B cell (primary cell): ENCODE results near the gene MSH2. TPM values are rescaled to one million over a fixed set of nuclear protein-coding genes. Genes with fewer than 3 reads are reported as not detected.

Experiments
- ATAC-seq: fragments of 200-7000 bp; cut with Tn5 transposase; one replicate; pipeline ENCODE4 v1.10.0; 2021; ENCODE audit warnings: low read depth, mild to moderate bottlenecking, moderate number of reproducible peaks, moderate library complexity
- CTCF ChIA-PET: fragments of 350-600 bp; sonication (Branson Sonifier 250); formaldehyde crosslinking; loops from one replicate; lab custom pipeline; 2021; ENCODE audit warnings: antibody characterized with exemption, inconsistent platforms; lab: Charles Lee
- POLR2A ChIA-PET: fragments of 350-600 bp; sonication (Branson Sonifier 250); formaldehyde crosslinking; loops from one replicate; lab custom pipeline; 2021; ENCODE audit warnings: antibody characterized with exemption; lab: Charles Lee
- DNase-seq: peaks from one replicate; pipeline ENCODE4 v3.0.0; 2013
- H2AFZ ChIP-seq: 2 replicates; pipeline ENCODE4 v1.6.1; 2012; ENCODE audit warnings: mild to moderate bottlenecking, low read depth, low read length; ENCODE audit not compliant: insufficient read depth, poor library complexity, severe bottlenecking
- H3K27ac ChIP-seq, 2 donors: 1 replicate in 1 of 2; 2 replicates in 1 of 2; pipeline ENCODE4 v1.5.1; 2012 to 2013; ENCODE audit warnings: low read length in 2 of 2, mild to moderate bottlenecking in 2 of 2, moderate library complexity in 1 of 2
- H3K27me3 ChIP-seq, 4 experiments: fragments of 200-600 bp in 1 of 4; sonication (generic) in 1 of 4; replicated peaks in 1 of 4; 1 replicate in 2 of 4; 2 replicates in 2 of 4; pipeline versions ENCODE4 v1.6.1 to v1.7.0; 2013 to 2016; ENCODE audit warnings: low read length in 3 of 4, mild to moderate bottlenecking in 2 of 4, mixed read lengths in 1 of 4, moderate library complexity in 1 of 4; ENCODE audit not compliant: insufficient read depth in 4 of 4, control insufficient read depth in 3 of 4; ENCODE audit errors: control extremely low read depth in 1 of 4
- H3K36me3 ChIP-seq, 2 experiments: replicated peaks in 1 of 2; 1 replicate in 1 of 2; 2 replicates in 1 of 2; pipeline versions ENCODE4 v1.6.1 to v1.7.1; 2013; ENCODE audit warnings: low read length in 1 of 2; ENCODE audit not compliant: insufficient read depth in 2 of 2, control insufficient read depth in 1 of 2; ENCODE audit errors: control extremely low read depth in 1 of 2, extremely low read depth in 1 of 2
- H3K4me1 ChIP-seq, 2 donors: fragments of 200-600 bp in 1 of 2; sonication (generic) in 1 of 2; 1 replicate in 1 of 2; 2 replicates in 1 of 2; pipeline versions ENCODE4 v1.5.1 to v1.6.1; 2013 to 2017; ENCODE audit warnings: low read length in 2 of 2; ENCODE audit not compliant: control insufficient read depth in 2 of 2, insufficient read depth in 2 of 2
- H3K4me2 ChIP-seq: replicated peaks from 2 replicates; pipeline ENCODE3; 2012; ENCODE audit warnings: mild to moderate bottlenecking, low read depth, low read length; ENCODE audit not compliant: poor library complexity, severe bottlenecking
- H3K4me3 ChIP-seq, 5 experiments: fragments of 200-600 bp in 1 of 5; sonication (generic) in 1 of 5; 1 replicate in 3 of 5; 2 replicates in 2 of 5; pipeline versions ENCODE4 v1.5.1 to v1.7.0; 2011 to 2016; ENCODE audit warnings: low read length in 4 of 5, mild to moderate bottlenecking in 4 of 5, low read depth in 2 of 5, control low read depth in 1 of 5, moderate library complexity in 1 of 5; ENCODE audit not compliant: insufficient read depth in 1 of 5; ENCODE audit errors: control extremely low read depth in 1 of 5, extremely low read depth in 1 of 5
- H3K79me2 ChIP-seq: fragments of 200-600 bp; sonication (generic); one replicate; pipeline ENCODE4 v1.6.0; 2016; ENCODE audit warnings: low read length; ENCODE audit not compliant: control insufficient read depth, insufficient read depth
- H3K9ac ChIP-seq: fragments of 200-600 bp; sonication (generic); 2 replicates; pipeline ENCODE4 v1.6.1; 2017; ENCODE audit warnings: mild to moderate bottlenecking, low read length, moderate library complexity
- H3K9me3 ChIP-seq, 3 donors: one replicate each; pipeline versions ENCODE4 v1.6.1 to v1.7.1; 2013; ENCODE audit warnings: low read length in 2 of 3; ENCODE audit not compliant: control insufficient read depth in 2 of 3, insufficient read depth in 1 of 3; ENCODE audit errors: control extremely low read depth in 1 of 3
- H4K20me1 ChIP-seq: 2 replicates; pipeline ENCODE4 v1.6.0; 2012; ENCODE audit warnings: mild to moderate bottlenecking, low read length; ENCODE audit not compliant: insufficient read depth, control insufficient read depth, poor library complexity, severe bottlenecking
- H3K27ac Mint-ChIP-seq: one replicate; pipeline ENCODE4 v1.8.0; 2021; ENCODE audit warnings: mixed read lengths
- H3K27me3 Mint-ChIP-seq: one replicate; pipeline ENCODE4 v1.8.0; 2021; ENCODE audit warnings: mixed read lengths
- H3K4me1 Mint-ChIP-seq: one replicate; pipeline ENCODE4 v1.8.0; 2021; ENCODE audit warnings: mixed read lengths
- H3K4me3 Mint-ChIP-seq: one replicate; pipeline ENCODE4 v1.8.0; 2021; ENCODE audit warnings: mixed read lengths
- H3K9me3 Mint-ChIP-seq: one replicate; pipeline ENCODE4 v1.8.0; 2022; ENCODE audit warnings: mixed read lengths; ENCODE audit not compliant: insufficient read depth
- EZH2 ChIP-seq: IDR thresholded peaks from 2 replicates; pipeline ENCODE4 v1.6.1; 2012; ENCODE audit warnings: borderline replicate concordance, low read depth, mild to moderate bottlenecking, moderate library complexity, low read length; ENCODE audit not compliant: insufficient read depth, poor library complexity, severe bottlenecking
- WGBS: methylation state at CpG from one replicate; pipeline ENCODE4 v1.1.5; 2013; ENCODE audit warnings: missing lambda C conversion rate; ENCODE audit not compliant: insufficient coverage; 5-methylcytosine and 5-hydroxymethylcytosine counted together
- intact Hi-C: fragments of 100-400 bp; cut with micrococcal nuclease; formaldehyde crosslinking; loops from one replicate; pipeline ENCODE4 v1.10.0; 2022
- polyA plus RNA-seq: library from polyadenylated mRNA; depleted of rRNA; stranded (reverse); fragments of >200 nt; gene quantifications from 2 replicates; pipeline ENCODE4 v1.2.3, GENCODE V29; 2012
- total RNA-seq, 2 donors: library from RNA; stranded (reverse); fragments of 120-200 nt in 1 of 2; gene quantifications; 1 replicate in 1 of 2; 2 replicates in 1 of 2; pipeline versions ENCODE4 v1.2.3 to v1.2.4, GENCODE V29; 2013 to 2022
- TF ChIP-seq, protein P1 (sequence below): fragments of 200-600 bp; IDR thresholded peaks from one replicate; pipeline ENCODE4 v1.8.0; 2022; ENCODE audit warnings: antibody characterized with exemption, mild to moderate bottlenecking

The MSH2 gene
- total and polyA plus RNA-seq, 2 donors (not counting 1 experiment from before 2014, with no cell fraction given), result 7.4 to 21.9 TPM

DNA sequence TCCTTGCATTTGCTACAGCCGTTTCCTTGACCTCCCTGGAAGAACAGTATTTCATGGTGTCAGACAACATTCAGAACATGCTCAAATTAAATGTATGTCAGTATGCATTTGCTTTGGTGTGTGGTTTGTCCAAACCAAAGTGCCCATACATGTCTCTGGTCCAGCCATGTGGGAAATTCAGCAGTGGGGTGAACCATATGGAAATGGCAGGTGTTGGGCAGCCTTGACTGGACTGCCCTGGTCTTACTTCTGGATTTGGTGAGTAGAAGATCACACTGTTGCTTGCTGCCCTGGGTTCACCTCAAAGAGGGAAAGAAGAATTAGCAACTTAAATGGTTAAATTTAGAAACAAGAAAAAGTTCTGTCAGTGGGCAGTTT, 84.5 kb downstream of the MSH2 start:
- H3K27me3 Mint-ChIP-seq, result no peaks in the 10 kb centered on the region
- Histone ChIP-seq H3K27ac (no peak overlapping the region), H3K36me3 (peaks cover 0 to 11% of the 10 kb centered on the region in 2 experiments), H3K4me1 (peaks cover 10% of the 10 kb centered on the region in 2 donors), H2AFZ (no peak overlapping the region), H3K79me2 (no peaks in the 10 kb centered on the region), H3K9me3 (no peaks in the 10 kb centered on the region), H3K4me2 (no peak overlapping the region), H3K4me3 (no peak overlapping the region), H4K20me1 (no peaks in the 10 kb centered on the region), H3K27me3 (no peaks in the 10 kb centered on the region), H3K9ac (peak overlapping the region; percentile 20)
- no CpG with 5 or more reads among the region's 1 CpG for WGBS
- TF ChIP-seq, protein P1, sequence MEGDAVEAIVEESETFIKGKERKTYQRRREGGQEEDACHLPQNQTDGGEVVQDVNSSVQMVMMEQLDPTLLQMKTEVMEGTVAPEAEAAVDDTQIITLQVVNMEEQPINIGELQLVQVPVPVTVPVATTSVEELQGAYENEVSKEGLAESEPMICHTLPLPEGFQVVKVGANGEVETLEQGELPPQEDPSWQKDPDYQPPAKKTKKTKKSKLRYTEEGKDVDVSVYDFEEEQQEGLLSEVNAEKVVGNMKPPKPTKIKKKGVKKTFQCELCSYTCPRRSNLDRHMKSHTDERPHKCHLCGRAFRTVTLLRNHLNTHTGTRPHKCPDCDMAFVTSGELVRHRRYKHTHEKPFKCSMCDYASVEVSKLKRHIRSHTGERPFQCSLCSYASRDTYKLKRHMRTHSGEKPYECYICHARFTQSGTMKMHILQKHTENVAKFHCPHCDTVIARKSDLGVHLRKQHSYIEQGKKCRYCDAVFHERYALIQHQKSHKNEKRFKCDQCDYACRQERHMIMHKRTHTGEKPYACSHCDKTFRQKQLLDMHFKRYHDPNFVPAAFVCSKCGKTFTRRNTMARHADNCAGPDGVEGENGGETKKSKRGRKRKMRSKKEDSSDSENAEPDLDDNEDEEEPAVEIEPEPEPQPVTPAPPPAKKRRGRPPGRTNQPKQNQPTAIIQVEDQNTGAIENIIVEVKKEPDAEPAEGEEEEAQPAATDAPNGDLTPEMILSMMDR, result no peak
- TF ChIP-seq EZH2, result no peak
- no peak overlapping the region for H3K4me3 Mint-ChIP-seq
- intact Hi-C loops, result no loop called here
- ATAC-seq (no peak), DNase-seq (no peak)
- peaks cover 10% of the 10 kb centered on the region for H3K4me1 Mint-ChIP-seq
- no peaks in the 10 kb centered on the region for H3K9me3 Mint-ChIP-seq
- peak overlapping the region; percentile 42 for H3K27ac Mint-ChIP-seq
- ChIA-PET CTCF (interaction anchor here (1.3 kb wide), 1 partner anchor 280 kb away, joined by 8 read pairs; no protein-coding TSS in a partner anchor), POLR2A (no interaction called here)

DNA sequence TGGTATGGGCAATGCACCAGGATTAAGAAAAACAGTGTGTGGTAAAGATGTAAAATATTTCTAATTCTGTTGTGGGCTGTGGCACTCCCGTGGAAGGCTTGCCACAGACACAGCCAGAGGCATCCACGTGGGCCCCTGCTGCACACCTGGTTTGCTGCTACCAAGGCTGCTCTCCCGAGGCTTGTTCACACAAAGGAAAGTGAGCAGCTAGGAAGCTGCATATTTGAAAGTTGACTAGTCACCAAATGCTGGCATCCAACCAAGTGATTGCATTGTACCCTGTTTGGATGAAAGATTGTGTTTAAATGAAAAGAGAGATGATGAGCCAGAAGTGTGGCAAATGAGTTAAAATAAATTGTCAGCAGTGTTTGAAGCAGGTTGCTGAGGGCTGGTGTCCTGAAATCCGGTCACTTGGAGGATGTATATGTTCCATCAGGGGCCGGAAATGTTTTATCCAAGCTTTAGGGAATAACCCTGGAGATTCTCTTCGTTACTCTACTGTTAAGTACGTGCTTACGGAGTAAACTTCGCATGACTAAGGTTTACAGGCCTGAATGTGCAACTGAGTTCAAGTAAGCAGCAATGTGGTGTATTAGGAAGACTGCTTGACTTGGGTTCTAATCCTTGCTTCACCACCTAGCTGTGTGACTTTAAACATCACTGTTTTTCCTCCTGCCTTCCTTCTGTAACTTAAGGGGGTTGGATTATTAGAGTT, 86.1 kb downstream of the MSH2 start:
- no peaks in the 10 kb centered on the region for H3K9me3 ChIP-seq
- ChIA-PET CTCF (interaction anchor here (0.6 kb wide), 1 partner anchor 141 kb away, joined by 4 read pairs; no protein-coding TSS in a partner anchor), POLR2A (no interaction called here)
- no peak overlapping the region for H3K27ac ChIP-seq
- ATAC-seq, result no peak
- no peaks in the 10 kb centered on the region for H3K27me3 Mint-ChIP-seq
- H4K20me1 ChIP-seq, result no peaks in the 10 kb centered on the region
- no peaks in the 10 kb centered on the region for H3K79me2 ChIP-seq
- WGBS, result 71% methylated on average over 9 of the region's 9 CpGs
- peaks cover 10% of the 10 kb centered on the region in 2 donors for H3K4me1 ChIP-seq
- no peak overlapping the region for H3K4me3 ChIP-seq
- no peak overlapping the region for H3K9ac ChIP-seq
- peaks cover 10% of the 10 kb centered on the region for H3K4me1 Mint-ChIP-seq
- H3K4me3 Mint-ChIP-seq, result no peak overlapping the region
- DNase-seq, result no peak
- TF ChIP-seq, protein P1, result no peak
- TF ChIP-seq EZH2, result no peak
- no peaks in the 10 kb centered on the region for H3K27me3 ChIP-seq
- H3K27ac Mint-ChIP-seq, result no peak overlapping the region
- H2AFZ ChIP-seq, result no peak overlapping the region
- H3K4me2 ChIP-seq, result no peak overlapping the region
- no peaks in the 10 kb centered on the region for H3K9me3 Mint-ChIP-seq
- intact Hi-C loops, result no loop called here
- peaks cover 0 to 1% of the 10 kb centered on the region in 2 experiments for H3K36me3 ChIP-seq
